Aorta (tissue), 5 donors: Measurements from ENCODE around the gene PGGHG. TPM values are rescaled to one million over a fixed set of nuclear protein-coding genes. Genes with fewer than 3 reads are reported as not detected.
"Not testable (repeated sequence)": the region's sequence is repeated elsewhere in the genome, so short reads cannot be mapped to it uniquely, and the experiment has no call there.

Experiments
- ATAC-seq: fragments of 200-7000 bp; cut with Tn5 transposase; one replicate; pipeline ENCODE4 v1.9.1; 2022; ENCODE audit warnings: moderate library complexity; ENCODE audit not compliant: low FRiP score
- DNase-seq, 2 donors: peaks; one replicate each; pipeline ENCODE4 v3.0.0-alpha.2; 2020
- H3K27ac ChIP-seq, 2 donors: one replicate each; pipeline ENCODE4 v1.5.1; 2013; ENCODE audit warnings: low read length in 2 of 2, mild to moderate bottlenecking in 2 of 2, moderate library complexity in 2 of 2, control low read depth in 1 of 2, inconsistent platforms in 1 of 2, low read depth in 1 of 2
- H3K27me3 ChIP-seq, 2 donors: one replicate each; pipeline ENCODE4 v1.6.1; 2013; ENCODE audit warnings: control low read depth in 1 of 2, low read length in 1 of 2, mild to moderate bottlenecking in 1 of 2, moderate library complexity in 1 of 2; ENCODE audit not compliant: insufficient read depth in 2 of 2, control insufficient read depth in 1 of 2
- H3K36me3 ChIP-seq, 2 donors: one replicate each; pipeline ENCODE4 v1.6.1; 2013; ENCODE audit warnings: control low read depth in 1 of 2, low read length in 1 of 2, mild to moderate bottlenecking in 1 of 2; ENCODE audit not compliant: insufficient read depth in 2 of 2, control insufficient read depth in 1 of 2
- H3K4me1 ChIP-seq, 2 donors: one replicate each; pipeline ENCODE4 v1.6.1; 2013; ENCODE audit warnings: low read length in 2 of 2, control low read depth in 1 of 2, mild to moderate bottlenecking in 1 of 2, moderate library complexity in 1 of 2; ENCODE audit not compliant: insufficient read depth in 2 of 2, control insufficient read depth in 1 of 2
- H3K4me3 ChIP-seq, 2 donors: one replicate each; pipeline ENCODE4 v1.5.1; 2013; ENCODE audit warnings: low read length in 2 of 2, control low read depth in 1 of 2, mild to moderate bottlenecking in 1 of 2
- H3K9me3 ChIP-seq: one replicate; pipeline ENCODE4 v1.6.1; 2013; ENCODE audit warnings: mild to moderate bottlenecking, low read length; ENCODE audit not compliant: control insufficient read depth
- WGBS, 2 donors: extraction: QIAGEN DNeasy Blood & Tissue Kit; methylation state at CpG; one replicate each; pipeline ENCODE4 v1.1.7; 2013; 5-methylcytosine and 5-hydroxymethylcytosine counted together
- intact Hi-C, 2 donors: fragments of 100-400 bp; cut with DNase I; formaldehyde crosslinking; loops; one replicate each; pipeline versions ENCODE4 v1.14.2 to v1.15.0; 2022
- polyA plus RNA-seq, 2 donors: library from polyadenylated mRNA; stranded (reverse); fragments of 200-250 nt; gene quantifications; one replicate each; pipeline ENCODE4 v1.2.3, GENCODE V29; 2013
- total RNA-seq, 2 donors: library from RNA; stranded (reverse); fragmentation: NEBNext Ultra II Directional; extraction: Animal tissue kit (Norgen Biotek cat#: 25700); gene quantifications; one replicate each; pipeline ENCODE4 v1.2.1, GENCODE V29; 2021
- donor health status: healthy with polysubstance abuse.
- donor health status: Bipolar disorder and iron deficiency.
- donor health status: DM: no; HTN: no; CAD: no.
- donor health status: DM: no; HTN: no; CAD: no.
- donor health status: DM: yes; HTN: yes; CAD: no.

Gene PGGHG
- total and polyA plus RNA-seq, 4 donors = 23.9 to 197 (median 51.8) TPM

DNA sequence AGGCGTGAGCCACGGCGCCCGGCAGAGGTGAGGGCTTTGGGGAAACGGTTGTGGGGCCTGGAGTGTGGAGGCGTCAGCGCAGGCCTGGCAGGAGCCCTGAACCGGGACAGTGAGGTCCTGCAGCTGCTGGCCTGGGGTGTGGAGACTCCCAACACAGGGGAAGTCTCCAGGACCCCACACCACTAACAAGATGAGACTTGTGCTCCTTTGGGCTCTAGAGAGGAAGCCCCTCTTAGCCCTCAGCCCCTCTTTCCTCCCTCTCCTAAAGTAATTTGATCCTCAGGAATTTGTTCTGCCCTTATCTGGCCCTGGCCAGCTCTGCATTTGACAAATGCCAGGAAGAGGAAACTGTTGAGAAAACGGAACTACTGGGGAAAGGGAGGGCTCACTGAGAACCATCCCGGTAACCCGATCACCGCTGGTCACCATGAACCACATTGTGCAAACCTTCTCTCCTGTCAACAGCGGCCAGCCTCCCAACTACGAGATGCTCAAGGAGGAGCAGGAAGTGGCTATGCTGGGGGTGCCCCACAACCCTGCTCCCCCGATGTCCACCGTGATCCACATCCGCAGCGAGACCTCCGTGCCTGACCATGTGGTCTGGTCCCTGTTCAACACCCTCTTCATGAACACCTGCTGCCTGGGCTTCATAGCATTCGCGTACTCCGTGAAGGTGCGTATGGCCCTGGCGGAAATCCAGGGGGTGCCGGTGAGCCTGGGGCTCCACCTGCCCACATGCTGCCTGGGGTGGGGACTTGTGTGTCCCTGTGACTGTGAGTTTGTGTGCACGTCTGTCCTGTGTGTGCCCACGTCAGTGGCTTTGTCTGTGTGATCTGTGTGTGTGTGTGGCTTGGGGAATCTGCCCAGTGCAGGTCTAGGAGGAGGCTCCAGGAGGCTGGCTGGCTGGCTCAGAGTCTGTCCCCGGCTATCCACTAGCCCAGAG is 19.1 kb downstream of the PGGHG start, which contains the start of gene IFITM2:
Gene IFITM2, plus strand, starts transcription at position 51 of the 943 bp plus-strand sequence. Its CDS starts 377 bp downstream, at position 428.
- WGBS, 2 donors = 10 to 18% methylated on average over 21 to 28 of the region's 28 CpGs
- H3K4me1 ChIP-seq, H3K9me3 ChIP-seq, H3K36me3 ChIP-seq, H3K27me3 ChIP-seq: not testable (repeated sequence)
- intact Hi-C loops = loop anchor here (2.0 to 10.0 kb wide), 3 partner anchors 44 to 73 kb away; partner anchors contain the start of genes PSMD13 (in 1 of the 2) and SIRT3 (in 1 of the 2)
- ATAC-seq = peak; percentile 75
- DNase-seq = peak; percentile 86 to 90
- Histone ChIP-seq H3K4me3 (peak within 1 kb of the TSS in 1 of 2 donors; percentile 76), H3K27ac (peak within 1 kb of the TSS; percentile 10 to 34)

DNA sequence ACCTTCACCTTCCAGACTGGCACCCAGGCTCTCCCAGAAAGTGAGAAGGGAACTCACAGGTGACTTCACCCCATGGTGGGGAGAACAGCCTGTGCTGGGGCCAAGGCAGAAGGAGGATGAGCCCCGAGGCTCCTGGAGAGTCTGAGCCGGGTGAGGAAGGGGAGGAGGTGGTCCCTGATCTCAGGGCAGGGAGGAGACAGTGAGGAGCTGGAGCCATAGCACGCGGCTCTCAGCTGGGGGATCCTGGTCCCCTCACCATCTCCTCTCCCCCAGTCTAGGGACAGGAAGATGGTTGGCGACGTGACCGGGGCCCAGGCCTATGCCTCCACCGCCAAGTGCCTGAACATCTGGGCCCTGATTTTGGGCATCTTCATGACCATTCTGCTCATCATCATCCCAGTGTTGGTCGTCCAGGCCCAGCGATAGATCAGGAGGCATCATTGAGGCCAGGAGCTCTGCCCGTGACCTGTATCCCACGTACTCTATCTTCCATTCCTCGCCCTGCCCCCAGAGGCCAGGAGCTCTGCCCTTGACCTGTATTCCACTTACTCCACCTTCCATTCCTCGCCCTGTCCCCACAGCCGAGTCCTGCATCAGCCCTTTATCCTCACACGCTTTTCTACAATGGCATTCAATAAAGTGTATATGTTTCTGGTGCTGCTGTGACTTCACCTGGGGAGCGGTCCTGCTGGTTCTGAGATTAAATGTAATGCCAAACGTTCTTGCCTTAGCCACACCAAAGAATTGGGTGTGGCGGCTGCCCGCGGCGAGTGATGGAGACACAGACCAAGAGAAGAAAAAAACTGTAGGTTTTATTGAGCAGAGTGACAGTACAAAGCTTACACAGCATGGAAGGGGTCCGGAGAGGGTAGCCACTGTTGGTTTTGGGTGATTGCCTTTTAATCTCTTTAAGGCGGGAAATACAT is 20.1 kb downstream of the PGGHG start:
- H3K4me1 ChIP-seq, DNase-seq: not testable (repeated sequence)

DNA sequence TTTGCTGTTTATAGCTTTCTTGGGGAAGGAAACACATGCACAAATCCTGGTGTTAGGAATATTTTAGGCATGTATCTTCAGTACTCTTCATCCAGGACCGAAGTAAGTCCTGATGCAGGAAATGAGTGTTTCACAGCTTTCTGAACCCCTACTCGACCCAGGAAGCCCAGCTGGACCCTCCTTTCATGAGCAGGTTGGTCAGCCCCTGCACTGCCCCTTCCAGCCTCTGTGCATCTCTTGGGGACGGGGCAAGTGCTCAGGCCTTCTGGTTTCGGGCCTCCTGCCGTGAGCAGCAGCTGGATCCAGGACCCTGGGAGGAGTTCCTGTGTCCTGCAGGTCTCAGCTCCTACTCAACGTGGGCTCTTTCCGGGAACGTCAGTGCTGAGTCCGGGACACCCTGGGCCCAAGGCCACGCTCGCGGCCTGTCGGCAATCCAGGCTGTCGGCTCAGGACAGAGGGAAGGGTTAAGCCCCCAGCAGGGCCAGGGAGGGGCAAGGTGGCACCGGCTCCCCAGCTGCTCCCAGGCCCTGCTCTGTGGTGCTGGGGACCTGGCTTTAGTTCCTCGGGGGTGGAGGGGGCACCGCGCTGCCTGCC is 21.1 kb downstream of the PGGHG start:
- intact Hi-C loops = loop anchor here (2.0 to 10.0 kb wide), 3 partner anchors 42 to 75 kb away; partner anchors contain the start of genes PSMD13 (in 1 of the 2) and SIRT3 (in 1 of the 2)
- 0 to 2% methylated on average over 5 of the region's 18 CpGs for WGBS, 2 donors
- Histone ChIP-seq H3K4me3 (peak overlapping the region; percentile 39 to 46), H3K27ac (peak overlapping the region in 1 of 2 donors; percentile 13)
- ATAC-seq = peak; percentile 5
- not testable (repeated sequence) for H3K9me3 ChIP-seq, H3K27me3 ChIP-seq, DNase-seq, H3K4me1 ChIP-seq, H3K36me3 ChIP-seq

More for the DNA sequence above, 20.1 kb downstream of the PGGHG start:
- H3K27me3 ChIP-seq, H3K9me3 ChIP-seq, H3K36me3 ChIP-seq: not testable (repeated sequence)
- H3K27ac ChIP-seq = peak overlapping the region in 1 of 2 donors; percentile 12
- peak; percentile 2 for ATAC-seq
- intact Hi-C loops = loop anchor here (2.0 to 10.0 kb wide), 3 partner anchors 43 to 74 kb away; partner anchors contain the start of genes PSMD13 (in 1 of the 2) and SIRT3 (in 1 of the 2)
- peak overlapping the region in 1 of 2 donors; percentile 46 for H3K4me3 ChIP-seq
- WGBS, 2 donors = 73% methylated on average over 21 to 24 of the region's 24 CpGs

DNA sequence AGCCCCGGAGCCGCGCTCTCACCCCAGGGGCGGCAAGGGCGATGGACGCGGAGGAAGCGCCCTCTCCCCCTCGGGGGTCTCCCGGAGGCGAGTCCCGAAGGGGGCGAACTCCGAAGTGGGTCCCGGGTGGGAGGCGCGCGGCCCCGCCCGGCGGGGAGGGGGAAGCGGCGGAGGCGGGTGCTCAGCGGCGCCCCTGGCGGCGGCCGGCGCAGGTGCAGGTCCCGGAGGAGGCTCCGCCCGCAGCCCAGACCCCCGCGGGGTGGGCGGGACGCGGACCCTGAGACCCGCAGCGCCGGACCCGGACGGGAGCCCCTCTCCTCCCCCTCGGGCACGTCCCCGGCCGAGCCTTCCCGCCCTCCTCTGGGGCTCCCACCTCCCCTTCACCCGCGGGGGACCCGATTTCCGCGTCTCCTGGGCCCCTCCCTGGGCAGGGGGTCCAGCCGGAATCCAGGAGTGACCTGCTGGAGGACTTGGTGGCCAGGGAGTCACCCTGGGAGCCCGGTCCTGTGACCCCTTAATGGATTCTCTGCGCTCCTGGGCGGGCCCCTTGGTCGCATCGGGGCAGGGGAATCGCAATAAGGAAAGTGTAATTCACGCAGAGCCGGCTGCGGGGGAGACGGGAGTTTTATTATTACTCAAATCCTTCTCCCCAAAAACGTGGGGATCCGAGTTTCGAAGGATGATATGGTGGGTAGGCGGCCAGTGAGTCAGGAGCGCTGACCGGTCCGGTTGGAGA is 22.3 kb downstream of the PGGHG start:
- intact Hi-C loops, H3K4me1 ChIP-seq, DNase-seq, H3K27me3 ChIP-seq, H3K9me3 ChIP-seq, H3K36me3 ChIP-seq, H3K27ac ChIP-seq, H3K4me3 ChIP-seq: not testable (repeated sequence)
- peak; percentile 87 for ATAC-seq
- 2 to 11% methylated on average over 5 to 10 of the region's 71 CpGs for WGBS, 2 donors

DNA sequence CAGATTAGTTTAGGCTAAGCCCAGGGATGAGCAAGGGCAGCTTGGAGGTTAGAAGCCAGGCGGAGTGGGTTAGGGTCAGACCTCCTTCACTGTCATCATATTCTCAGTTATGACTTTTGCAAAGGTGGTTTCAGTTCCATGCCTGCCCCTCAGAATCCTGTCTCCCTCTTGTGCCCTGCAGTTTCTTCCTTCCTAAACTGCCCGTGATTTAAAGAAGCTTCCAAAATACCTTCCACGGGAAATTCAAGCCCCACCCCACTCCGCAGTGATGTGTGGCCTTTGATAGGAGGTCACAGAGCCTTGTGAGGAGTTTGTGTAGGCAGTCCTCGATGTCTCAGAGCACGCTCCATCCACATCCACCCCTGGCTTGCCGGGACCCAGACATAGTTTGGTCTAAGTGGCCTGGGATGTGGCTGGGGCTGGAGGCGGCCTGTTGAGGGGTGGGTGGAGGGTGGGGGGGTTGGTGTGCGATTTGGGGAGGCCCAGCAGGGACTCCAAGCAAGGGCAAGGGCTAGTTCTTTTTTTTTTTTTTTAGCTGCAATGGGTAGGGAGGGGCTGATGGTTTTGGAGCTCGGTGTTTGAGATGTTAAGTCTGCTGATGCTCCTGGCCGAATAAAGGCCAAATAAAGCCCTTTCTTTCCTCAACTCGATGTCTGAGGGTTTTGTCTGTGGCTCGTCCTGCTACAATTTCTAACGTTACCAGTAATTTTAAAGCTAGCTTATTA is 23.3 kb downstream of the PGGHG start:
- WGBS, 2 donors = 78 to 82% methylated on average over 14 of the region's 14 CpGs
- H3K9me3 ChIP-seq = no peaks in the 10 kb centered on the region
- no peaks in the 10 kb centered on the region for H3K4me1 ChIP-seq
- H3K27ac ChIP-seq = no peak overlapping the region
- DNase-seq (peak in 1 of 2 donors; percentile 41), ATAC-seq (no peak)
- intact Hi-C loops = no loop called here
- H3K27me3 ChIP-seq = no peaks in the 10 kb centered on the region
- H3K4me3 ChIP-seq = no peak overlapping the region
- H3K36me3 ChIP-seq = no peaks in the 10 kb centered on the region

DNA sequence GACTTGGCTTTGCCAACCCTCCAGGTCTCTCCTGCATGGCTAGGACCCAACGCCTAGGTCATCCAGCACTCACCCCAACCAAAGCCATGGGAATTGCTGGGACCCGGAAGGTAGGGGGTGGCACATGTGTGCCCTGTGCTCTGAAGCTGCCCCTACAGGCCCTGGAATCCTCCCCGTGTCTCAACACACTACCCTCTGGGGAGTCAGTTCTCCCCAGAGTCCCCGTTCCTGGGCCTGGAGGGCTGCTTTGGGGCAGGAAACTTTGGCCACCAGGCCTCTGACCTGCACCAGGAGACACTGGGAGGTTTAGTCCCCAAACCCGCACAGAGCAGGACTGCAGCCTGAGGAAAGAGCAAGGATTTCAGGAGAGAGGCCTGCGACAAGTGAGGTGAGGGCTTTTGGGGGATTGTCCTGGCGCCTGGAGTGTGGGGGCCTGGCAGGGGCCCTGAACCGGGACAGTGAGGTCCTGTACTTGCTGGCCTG is 24.4 kb downstream of the PGGHG start:
- H3K4me1 ChIP-seq = no peaks in the 10 kb centered on the region
- WGBS, 2 donors = 84 to 86% methylated on average over 8 of the region's 8 CpGs

DNA sequence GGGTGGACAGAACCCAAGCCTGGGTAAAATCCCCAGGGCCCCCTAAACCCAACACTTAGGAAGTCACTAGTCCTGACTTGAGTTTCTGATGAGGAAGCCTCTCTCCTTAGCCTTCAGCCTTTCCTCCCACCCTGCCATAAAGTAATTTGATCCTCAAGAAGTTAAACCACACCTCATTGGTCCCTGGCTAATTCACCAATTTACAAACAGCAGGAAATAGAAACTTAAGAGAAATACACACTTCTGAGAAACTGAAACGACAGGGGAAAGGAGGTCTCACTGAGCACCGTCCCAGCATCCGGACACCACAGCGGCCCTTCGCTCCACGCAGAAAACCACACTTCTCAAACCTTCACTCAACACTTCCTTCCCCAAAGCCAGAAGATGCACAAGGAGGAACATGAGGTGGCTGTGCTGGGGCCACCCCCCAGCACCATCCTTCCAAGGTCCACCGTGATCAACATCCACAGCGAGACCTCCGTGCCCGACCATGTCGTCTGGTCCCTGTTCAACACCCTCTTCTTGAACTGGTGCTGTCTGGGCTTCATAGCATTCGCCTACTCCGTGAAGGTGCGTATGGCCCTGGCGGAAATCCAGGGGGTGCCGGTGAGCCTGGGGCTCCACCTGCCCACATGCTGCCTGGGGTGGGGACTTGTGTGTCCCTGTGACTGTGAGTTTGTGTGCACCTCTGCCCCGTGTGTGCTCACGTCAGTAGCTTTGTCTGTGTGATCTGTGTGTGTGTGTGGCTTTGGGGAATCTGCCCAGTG is 25.0 kb downstream of the PGGHG start, which contains the start of gene IFITM1:
Gene IFITM1, plus strand, starts transcription at position 254 of the 767 bp plus-strand sequence. Its CDS starts 131 bp downstream, at position 385.
- DNase-seq (peak in 1 of 2 donors; percentile 48), ATAC-seq (peak; percentile 16)
- H3K27ac ChIP-seq = no peak within 1 kb of the TSS
- no peaks in the 10 kb centered on the region for H3K9me3 ChIP-seq
- intact Hi-C loops = no loop called here
- WGBS, 2 donors = 67 to 68% methylated on average over 18 of the region's 18 CpGs
- H3K36me3 ChIP-seq = no peaks in the 10 kb centered on the region
- no peaks in the 10 kb centered on the region for H3K4me1 ChIP-seq
- no peak within 1 kb of the TSS for H3K4me3 ChIP-seq
- H3K27me3 ChIP-seq = no peaks in the 10 kb centered on the region

More for the DNA sequence above, 24.4 kb downstream of the PGGHG start:
- no peaks in the 10 kb centered on the region for H3K27me3 ChIP-seq
- no peaks in the 10 kb centered on the region for H3K9me3 ChIP-seq
- H3K4me3 ChIP-seq = no peak overlapping the region
- peak in 1 of 2 donors; percentile 44 for DNase-seq
- H3K27ac ChIP-seq = no peak overlapping the region
- intact Hi-C loops = no loop called here
- no peaks in the 10 kb centered on the region for H3K36me3 ChIP-seq
- no peak for ATAC-seq
